GM12872 (cell line): ENCODE results near the gene GRK5.

ENCODE experiments used
- TF ChIP-seq, protein P1 (sequence below): IDR thresholded peaks from 3 replicates; pipeline ENCODE4 v1.5.1; 2011; ENCODE audit warnings: low read depth, mild to moderate bottlenecking, low read length, moderate library complexity; ENCODE audit not compliant: insufficient read depth

The GRK5 gene

DNA sequence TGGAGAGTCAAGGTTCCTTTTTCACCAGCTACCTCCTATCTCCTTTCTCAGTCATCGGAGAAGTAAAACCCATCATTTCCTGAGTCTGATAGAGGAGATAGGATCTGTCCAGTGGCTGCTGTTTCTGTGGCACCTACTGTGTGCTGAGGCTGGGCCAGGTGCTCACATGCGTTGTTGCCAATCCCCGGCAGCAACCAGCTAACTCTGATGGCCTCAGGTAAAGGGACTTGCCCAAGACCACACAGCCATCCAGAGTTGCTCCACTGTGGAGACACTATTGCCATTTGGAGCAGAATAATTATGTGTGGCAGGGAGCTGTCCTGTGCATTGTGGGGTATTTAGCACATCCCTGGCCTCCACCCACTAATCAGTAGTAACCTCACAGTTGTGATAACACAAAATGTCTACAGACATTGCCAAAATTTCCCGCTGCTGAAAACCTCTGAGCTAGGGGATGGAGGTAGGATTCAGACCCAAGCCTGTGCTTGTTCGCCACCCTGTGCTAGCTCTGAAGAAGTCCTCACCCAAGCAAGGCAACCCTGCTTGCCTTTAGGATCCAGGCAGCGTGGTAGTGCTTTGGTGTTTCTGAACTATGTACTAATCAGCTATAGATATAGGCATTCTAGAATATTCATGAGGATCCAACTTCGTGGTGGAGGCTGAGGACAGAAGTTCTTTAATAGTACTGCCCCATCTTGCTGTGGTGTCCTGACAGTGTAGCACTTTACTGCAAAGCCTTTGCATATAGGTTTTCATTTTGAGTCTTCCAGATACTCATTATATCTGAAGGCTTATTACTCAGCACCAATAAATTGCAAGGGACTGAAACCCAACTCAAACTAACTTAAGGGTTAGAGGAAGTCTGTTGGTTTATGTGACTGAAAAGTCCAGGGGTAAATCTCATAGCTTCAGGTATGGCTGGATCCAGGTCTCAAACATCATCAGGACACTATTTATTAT, 164.6 kb downstream of the GRK5 start:
- TF ChIP-seq, protein P1, sequence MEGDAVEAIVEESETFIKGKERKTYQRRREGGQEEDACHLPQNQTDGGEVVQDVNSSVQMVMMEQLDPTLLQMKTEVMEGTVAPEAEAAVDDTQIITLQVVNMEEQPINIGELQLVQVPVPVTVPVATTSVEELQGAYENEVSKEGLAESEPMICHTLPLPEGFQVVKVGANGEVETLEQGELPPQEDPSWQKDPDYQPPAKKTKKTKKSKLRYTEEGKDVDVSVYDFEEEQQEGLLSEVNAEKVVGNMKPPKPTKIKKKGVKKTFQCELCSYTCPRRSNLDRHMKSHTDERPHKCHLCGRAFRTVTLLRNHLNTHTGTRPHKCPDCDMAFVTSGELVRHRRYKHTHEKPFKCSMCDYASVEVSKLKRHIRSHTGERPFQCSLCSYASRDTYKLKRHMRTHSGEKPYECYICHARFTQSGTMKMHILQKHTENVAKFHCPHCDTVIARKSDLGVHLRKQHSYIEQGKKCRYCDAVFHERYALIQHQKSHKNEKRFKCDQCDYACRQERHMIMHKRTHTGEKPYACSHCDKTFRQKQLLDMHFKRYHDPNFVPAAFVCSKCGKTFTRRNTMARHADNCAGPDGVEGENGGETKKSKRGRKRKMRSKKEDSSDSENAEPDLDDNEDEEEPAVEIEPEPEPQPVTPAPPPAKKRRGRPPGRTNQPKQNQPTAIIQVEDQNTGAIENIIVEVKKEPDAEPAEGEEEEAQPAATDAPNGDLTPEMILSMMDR = no peak

- TF ChIP-seq, protein P1 = no peak
Observed at GRCh38 chr10:119373294-119374102, 166.1 kb downstream of the GRK5 start.

DNA sequence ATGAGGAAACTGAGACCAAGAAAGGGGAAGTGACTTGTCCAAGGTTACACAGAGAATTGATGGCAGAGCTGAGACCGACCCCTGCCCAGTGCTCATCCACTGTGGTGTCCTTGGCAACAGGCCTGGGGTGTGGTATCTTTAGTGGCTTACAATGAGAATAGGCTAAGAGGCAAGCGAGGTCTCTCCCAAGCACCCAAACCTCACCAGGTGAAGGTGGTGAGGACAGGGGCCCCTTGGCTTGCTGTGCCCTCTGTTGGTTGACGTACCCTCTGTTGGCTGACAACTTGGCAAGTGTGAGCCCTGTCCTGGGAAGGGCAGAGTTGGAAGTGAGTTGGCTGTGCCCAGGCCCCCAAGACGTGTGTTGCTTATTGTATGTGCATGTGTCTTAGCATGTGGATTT, 166.9 kb downstream of the GRK5 start:
- TF ChIP-seq, protein P1 = no peak

GRCh38 chr10:119375574-119376272, 168.4 kb downstream of the GRK5 start:
- TF ChIP-seq, protein P1 = no peak

GRCh38 chr10:119377451-119377957, 170.1 kb downstream of the GRK5 start:
- TF ChIP-seq, protein P1 = no peak

DNA sequence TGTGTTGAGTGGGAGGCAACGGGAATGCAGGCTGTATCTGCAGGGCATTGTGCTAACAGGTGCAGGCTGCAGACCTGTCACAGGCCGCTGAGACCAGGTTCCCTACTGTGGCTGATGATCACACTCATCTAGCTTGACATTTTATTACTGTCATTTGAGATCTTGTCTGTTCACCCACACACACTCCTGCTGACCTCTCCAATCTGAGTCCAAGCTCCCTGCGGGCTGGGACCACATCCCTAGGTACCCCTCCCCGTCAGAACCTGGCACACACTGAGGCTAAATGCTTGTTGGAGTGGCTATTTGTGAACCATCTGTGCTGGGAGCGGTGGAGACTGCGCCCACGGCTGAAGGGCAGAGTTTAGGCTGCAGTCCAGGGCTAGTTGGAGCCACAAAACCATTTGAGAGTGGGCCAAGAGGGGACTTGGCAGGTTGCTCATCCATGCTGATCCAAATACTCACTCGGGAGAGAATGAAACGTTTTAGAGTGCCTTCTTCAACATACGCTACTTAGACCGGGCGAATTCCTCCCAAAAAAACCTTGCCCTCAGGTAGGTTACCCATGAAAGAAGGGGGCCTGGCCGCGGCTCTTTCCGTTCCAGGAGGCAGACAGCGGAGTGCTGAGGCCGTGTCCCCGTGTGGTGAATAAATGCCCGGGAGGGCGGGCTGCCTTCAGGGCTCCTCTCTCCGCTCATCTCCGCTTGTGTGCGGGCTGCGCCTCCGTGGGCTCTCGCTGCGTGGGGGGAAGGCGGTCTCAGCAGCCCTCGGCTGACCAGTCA, 170.8 kb downstream of the GRK5 start:
- TF ChIP-seq, protein P1 = no peak
